GM12873 (cell line): ENCODE results near the gene KCNIP4.

ENCODE experiments used
- TF ChIP-seq, protein P1 (sequence below): IDR thresholded peaks from 2 replicates; pipeline ENCODE4 v1.5.1; 2012; ENCODE audit warnings: low read depth, mild to moderate bottlenecking, moderate library complexity, low read length, control low read depth; ENCODE audit not compliant: insufficient read depth; ENCODE audit errors: missing control alignments

The KCNIP4 gene

GRCh38 chr4:21869978-21870745 is 78.4 kb downstream of the KCNIP4 start:
- TF ChIP-seq, protein P1, sequence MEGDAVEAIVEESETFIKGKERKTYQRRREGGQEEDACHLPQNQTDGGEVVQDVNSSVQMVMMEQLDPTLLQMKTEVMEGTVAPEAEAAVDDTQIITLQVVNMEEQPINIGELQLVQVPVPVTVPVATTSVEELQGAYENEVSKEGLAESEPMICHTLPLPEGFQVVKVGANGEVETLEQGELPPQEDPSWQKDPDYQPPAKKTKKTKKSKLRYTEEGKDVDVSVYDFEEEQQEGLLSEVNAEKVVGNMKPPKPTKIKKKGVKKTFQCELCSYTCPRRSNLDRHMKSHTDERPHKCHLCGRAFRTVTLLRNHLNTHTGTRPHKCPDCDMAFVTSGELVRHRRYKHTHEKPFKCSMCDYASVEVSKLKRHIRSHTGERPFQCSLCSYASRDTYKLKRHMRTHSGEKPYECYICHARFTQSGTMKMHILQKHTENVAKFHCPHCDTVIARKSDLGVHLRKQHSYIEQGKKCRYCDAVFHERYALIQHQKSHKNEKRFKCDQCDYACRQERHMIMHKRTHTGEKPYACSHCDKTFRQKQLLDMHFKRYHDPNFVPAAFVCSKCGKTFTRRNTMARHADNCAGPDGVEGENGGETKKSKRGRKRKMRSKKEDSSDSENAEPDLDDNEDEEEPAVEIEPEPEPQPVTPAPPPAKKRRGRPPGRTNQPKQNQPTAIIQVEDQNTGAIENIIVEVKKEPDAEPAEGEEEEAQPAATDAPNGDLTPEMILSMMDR, result no peak

GRCh38 chr4:21864686-21865085 is 83.9 kb downstream of the KCNIP4 start:
- TF ChIP-seq, protein P1, result no peak

DNA sequence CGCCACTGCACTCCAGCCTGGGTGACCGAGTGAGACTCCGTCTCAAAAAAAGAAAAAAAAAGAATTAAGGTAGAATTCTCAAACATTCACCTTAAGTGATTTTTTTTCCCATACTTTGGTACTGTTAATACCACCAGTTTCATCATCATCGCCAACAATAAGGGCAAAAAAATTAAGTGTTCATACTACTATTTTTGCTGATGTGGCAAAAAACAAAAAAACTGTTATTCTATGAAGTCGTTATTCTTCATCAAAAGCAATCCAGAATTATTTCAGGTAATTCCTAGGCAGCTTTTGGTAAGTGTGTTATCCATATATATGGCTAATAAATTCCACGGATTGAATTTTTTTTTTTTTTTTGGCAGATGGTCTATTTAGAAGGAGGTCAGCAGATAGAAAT is 85.7 kb downstream of the KCNIP4 start:
- TF ChIP-seq, protein P1, result no peak

DNA sequence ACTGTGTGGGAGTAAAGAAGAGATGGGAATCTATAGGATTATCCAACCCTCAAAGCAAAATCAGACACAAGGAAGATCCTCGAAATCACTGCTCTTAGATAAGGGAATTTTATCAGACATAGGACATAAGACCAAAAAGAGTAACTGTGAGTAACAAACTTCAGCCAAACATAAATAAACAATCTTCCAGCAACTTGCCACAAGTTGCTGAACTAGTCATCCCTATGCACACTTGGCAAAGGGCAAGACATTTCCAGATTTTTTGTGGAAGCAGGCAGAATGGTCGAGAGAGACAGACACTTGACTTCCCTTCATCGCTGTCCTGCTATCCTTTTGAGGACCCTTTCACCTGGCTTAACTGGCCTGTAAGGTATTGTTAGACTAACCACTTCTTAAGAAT is 89.6 kb downstream of the KCNIP4 start:
- TF ChIP-seq, protein P1, result no peak

- TF ChIP-seq, protein P1, result no peak
Observed at GRCh38 chr4:21856754-21857153, 91.8 kb downstream of the KCNIP4 start.

DNA sequence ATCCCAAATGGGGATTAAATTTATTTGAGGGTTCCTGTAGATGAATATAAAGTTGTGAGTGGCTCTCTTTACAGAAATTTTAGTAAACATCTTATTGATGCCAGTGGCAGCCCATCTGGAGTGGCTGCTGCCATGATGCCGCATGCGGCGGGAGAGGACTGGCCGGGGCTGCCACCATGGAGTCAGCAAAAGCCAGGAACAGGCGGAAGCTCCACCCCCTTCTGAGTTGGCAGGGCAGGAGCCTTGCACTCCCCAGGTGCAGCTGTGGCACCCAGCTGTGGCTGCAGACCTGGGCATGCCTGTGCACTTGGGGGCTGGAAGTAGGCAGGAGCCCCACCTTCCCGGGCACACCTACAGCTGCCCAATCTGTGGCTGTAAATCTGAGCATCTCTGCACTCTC is 92.3 kb downstream of the KCNIP4 start:
- TF ChIP-seq, protein P1, result no peak

DNA sequence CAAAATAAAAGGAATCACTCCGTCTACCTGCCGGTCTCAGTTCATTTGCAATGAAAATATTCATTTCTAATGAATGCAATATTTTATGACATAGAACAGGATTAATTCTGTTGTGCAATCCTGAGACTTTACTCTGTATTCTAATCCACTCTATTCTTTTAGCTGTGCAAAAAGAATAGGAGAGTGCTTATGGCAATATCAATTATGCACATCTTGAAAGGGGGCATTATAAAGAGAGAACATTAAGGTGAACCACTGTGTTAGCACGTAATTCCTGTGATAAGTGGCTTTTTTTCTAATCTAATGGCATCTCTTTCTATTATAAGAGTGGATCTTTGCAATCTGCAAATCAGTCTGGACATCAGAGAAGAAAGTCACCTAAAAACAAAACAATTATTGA is 99.5 kb downstream of the KCNIP4 start:
- TF ChIP-seq, protein P1, result no peak
